Memory B cell (primary cell): ENCODE measurements around the gene ZBED6.
"Not testable (repeated sequence)": the region's sequence is repeated elsewhere in the genome, so short reads cannot be mapped to it uniquely, and the experiment has no call there.

Experiments used
- ATAC-seq: fragments of 150-1000 bp; cut with Tn5 transposase; 2 replicates; pipeline ENCODE4 v1.10.0; 2021; ENCODE audit warnings: low read depth, mild to moderate bottlenecking, moderate library complexity
- DNase-seq, 2 donors: peaks; one replicate each; pipeline ENCODE4 v3.0.0; 2022; ENCODE audit warnings: low spot score in 2 of 2
- H3K27ac Mint-ChIP-seq: one replicate; pipeline ENCODE4 v1.8.0; 2022; ENCODE audit warnings: mild to moderate bottlenecking, moderate library complexity, mixed read lengths
- H3K27me3 Mint-ChIP-seq: one replicate; pipeline ENCODE4 v1.8.0; 2022; ENCODE audit warnings: mixed read lengths
- H3K36me3 Mint-ChIP-seq: one replicate; pipeline ENCODE4 v1.8.0; 2022; ENCODE audit warnings: mild to moderate bottlenecking, mixed read lengths
- H3K4me1 Mint-ChIP-seq: one replicate; pipeline ENCODE4 v1.8.0; 2022; ENCODE audit warnings: mixed read lengths
- H3K4me3 Mint-ChIP-seq: one replicate; pipeline ENCODE4 v1.8.0; 2022; ENCODE audit warnings: mild to moderate bottlenecking, moderate library complexity, mixed read lengths
- H3K9me3 Mint-ChIP-seq: one replicate; pipeline ENCODE4 v1.8.0; 2022; ENCODE audit warnings: mixed read lengths

The ZBED6 gene

DNA sequence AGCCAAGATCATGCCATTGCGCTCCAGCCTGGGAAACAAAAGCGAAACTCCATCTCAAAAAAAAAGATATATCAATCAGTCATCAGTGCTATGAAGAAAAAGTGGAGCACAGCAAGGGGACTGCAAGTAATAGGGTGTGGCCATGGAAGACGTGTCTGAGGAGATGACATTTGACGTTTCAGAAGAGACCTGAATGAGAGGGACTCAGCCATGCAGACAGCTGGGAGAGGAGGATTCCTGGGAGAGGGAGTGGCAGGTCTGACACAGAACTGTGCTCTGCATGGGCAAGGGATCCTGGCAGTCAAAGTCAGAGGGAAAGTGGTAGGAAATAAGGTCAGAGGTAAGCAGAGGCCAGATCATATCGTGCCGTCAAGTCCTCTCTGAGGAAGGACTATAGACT is 27.2 kb upstream of the ZBED6 start:
- peaks cover 32% of the 10 kb centered on the region for H3K36me3 Mint-ChIP-seq
- no peaks in the 10 kb centered on the region for H3K9me3 Mint-ChIP-seq
- H3K4me1 Mint-ChIP-seq = peaks cover 41% of the 10 kb centered on the region
- H3K27ac Mint-ChIP-seq = peak overlapping the region; percentile 67
- ATAC-seq (no peak), DNase-seq (no peak)
- peak overlapping the region; percentile 45 for H3K4me3 Mint-ChIP-seq
- no peaks in the 10 kb centered on the region for H3K27me3 Mint-ChIP-seq

DNA sequence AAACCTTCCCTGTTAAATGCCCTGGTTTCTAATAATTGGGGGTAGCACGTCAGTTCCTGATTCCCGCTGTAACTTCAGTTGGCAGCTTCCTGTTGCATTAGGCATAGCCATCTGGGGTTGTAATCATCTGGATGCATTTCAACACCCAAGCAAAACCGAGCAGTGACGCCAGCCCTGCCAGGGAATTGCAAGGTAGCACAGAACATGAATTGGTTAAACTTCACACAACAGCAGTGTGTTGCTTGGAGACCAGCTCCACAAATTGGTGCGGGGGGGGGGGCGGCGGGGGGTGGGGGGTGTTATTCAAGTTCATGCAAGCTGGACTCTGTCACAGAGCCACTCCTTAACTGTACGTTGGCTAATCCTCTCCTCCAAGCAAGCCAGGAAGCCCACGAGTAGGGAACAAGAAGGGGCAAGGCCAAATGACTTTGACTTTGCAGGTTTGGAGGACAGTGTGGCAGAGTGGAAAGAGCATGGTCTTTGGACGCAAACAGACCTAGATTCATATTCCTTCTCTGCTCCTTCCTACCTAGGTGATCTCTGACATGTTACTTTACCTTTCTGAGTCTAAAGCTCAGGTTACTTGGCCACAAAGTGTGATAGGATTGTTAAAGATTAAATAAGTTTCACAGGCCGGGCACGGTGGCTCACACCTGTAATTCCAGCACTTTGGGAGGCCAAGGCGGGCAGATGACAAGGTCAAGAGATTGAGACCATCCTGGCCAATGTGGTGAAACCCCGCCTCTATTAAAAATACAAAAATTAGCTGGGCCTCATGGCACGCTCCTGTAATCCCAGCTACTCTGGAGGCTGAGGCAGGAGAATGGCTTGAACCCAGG is 25.7 kb upstream of the ZBED6 start:
- ATAC-seq = no peak
- no peak for DNase-seq
- Mint-ChIP-seq H3K36me3 (peaks cover 38% of the 10 kb centered on the region), H3K9me3 (no peaks in the 10 kb centered on the region), H3K27me3 (no peaks in the 10 kb centered on the region), H3K4me1 (peaks cover 31% of the 10 kb centered on the region), H3K27ac (peak overlapping the region; percentile 67), H3K4me3 (no peak overlapping the region)

DNA sequence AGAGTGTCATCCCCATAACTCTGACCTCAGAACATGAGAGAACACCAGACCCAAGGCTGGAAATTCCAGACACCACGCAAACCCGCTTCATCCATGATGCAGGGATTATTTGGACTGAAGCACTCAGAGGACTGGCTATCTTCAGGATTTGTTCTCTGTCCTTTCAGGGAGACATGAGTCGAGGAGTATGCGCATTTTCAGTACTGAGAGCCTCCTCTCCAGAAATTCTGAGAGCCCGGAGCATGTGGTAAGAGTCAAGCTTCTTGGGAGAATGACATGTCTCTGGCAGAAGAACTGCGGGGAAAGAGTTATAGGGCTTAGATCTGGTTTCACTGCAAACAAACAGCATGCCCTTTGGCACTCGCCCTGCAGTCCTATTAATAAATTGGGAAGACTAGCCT is 23.5 kb upstream of the ZBED6 start:
- DNase-seq = no peak
- no peak for ATAC-seq
- Mint-ChIP-seq H3K27ac (no peak overlapping the region), H3K9me3 (no peaks in the 10 kb centered on the region), H3K36me3 (peaks cover 46% of the 10 kb centered on the region), H3K27me3 (no peaks in the 10 kb centered on the region), H3K4me1 (peaks cover 36% of the 10 kb centered on the region), H3K4me3 (no peak overlapping the region)

DNA sequence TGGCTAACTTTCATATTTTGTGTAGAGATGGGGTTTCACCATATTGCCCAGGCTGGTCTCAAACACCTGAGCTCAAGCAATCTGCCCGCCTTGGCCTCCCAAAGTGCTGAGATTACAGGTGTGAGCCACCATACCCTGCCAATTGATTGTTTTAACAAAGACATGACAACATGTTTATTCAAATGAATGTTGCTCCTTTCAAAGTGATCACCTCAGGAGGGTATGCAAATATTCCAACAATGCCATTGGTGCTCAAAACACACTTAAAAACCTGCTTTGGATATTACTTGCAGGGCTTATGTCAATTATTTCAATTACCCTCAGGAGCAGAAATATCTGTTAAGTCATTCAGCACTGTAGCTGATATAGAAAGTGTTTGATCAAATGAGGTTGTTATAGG is 22.6 kb upstream of the ZBED6 start:
- Mint-ChIP-seq H3K27me3 (no peaks in the 10 kb centered on the region), H3K4me1 (peaks cover 34% of the 10 kb centered on the region), H3K4me3 (no peak overlapping the region), H3K36me3 (peaks cover 46% of the 10 kb centered on the region), H3K9me3 (no peaks in the 10 kb centered on the region), H3K27ac (peak overlapping the region; percentile 38)
- ATAC-seq = no peak
- DNase-seq = no peak

DNA sequence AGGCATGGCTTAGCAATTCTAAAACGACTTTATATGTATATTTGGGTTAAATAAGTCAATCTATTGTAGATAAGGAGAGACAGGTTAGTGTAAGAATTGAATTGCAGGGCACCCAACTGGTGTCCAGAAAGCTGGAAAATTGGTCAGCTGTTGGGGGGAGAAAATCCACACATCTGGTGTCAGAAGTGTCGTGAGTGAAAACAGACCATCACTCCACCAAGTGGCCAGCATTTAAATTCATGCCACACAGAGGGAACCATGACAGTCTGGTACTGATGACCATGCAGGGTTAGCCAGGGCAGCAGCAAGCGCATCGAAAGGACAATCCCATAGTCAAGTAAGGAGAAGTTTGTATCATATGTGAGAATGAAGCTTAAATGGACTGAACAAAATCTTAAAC is 18.8 kb upstream of the ZBED6 start:
- Mint-ChIP-seq H3K36me3 (peaks cover 26% of the 10 kb centered on the region), H3K4me1 (peaks cover 17% of the 10 kb centered on the region), H3K27me3 (no peaks in the 10 kb centered on the region), H3K9me3 (no peaks in the 10 kb centered on the region), H3K4me3 (no peak overlapping the region), H3K27ac (peak overlapping the region; percentile 70)
- ATAC-seq (peak; percentile 69), DNase-seq (no peak)

DNA sequence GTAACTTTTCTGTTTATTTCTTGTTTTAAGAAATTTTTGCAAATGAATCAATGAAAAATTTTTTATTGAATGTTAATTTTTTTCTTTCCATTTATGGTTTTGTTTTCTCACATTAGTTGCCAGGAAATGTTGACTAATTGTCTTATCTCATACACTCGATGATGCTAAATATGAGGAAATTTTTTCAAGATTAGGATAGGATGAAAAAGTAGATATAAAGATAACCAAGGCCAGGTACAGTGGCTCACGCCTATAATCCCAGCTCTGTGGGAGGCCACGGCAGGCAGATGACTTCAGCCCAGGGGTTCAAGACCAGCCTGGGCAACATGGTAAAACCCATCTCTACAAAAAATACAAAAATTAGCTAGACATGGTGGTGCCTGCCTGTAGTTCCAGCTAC is 17.8 kb upstream of the ZBED6 start:
- Mint-ChIP-seq H3K4me1 (peaks cover 17% of the 10 kb centered on the region), H3K36me3 (peaks cover 19% of the 10 kb centered on the region), H3K9me3 (no peaks in the 10 kb centered on the region), H3K4me3 (no peak overlapping the region), H3K27me3 (no peaks in the 10 kb centered on the region), H3K27ac (no peak overlapping the region)
- DNase-seq (no peak), ATAC-seq (no peak)

DNA sequence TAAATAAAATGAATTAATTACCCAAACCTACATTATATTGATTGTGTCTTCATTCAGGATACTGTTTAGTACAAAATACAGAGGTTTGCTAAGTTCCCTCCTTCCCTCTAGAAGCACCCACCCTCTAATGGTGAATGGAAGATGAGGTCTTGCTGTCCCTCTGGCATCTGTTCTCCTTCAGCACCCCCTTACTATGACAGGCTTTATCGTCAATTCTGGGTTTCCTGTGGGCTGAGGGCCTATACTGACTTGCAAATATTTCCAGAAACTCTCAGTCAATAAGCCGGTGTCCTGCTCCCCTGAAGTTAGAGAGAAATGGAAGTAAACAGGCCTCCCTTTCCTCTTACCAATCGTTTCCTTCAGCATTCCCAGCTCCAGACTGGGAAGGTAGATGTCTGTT is 17.3 kb upstream of the ZBED6 start:
- DNase-seq (no peak), ATAC-seq (no peak)
- H3K27ac Mint-ChIP-seq = no peak overlapping the region
- H3K36me3 Mint-ChIP-seq = peaks cover 14% of the 10 kb centered on the region
- no peaks in the 10 kb centered on the region for H3K27me3 Mint-ChIP-seq
- H3K4me1 Mint-ChIP-seq = peaks cover 14% of the 10 kb centered on the region
- no peak overlapping the region for H3K4me3 Mint-ChIP-seq
- H3K9me3 Mint-ChIP-seq = no peaks in the 10 kb centered on the region

DNA sequence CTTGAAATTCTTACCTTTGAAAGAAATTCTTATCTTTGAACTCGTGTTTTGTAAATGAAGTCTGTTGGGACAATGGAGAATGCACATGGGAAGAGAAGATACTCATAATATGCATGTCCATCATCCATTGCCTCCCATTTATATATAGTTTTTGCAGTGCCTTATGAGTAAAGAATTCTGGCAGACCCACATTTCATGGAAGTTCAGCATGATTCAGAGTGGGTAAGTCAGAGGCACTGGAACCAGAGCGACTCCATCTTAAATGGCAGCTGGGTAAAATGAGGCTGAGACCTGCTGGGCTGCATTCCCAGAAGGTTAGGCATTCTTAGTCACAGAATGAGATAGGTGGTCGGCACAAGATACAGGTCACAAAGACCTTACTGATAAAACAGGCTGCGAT is 16.6 kb upstream of the ZBED6 start:
- no peak overlapping the region for H3K4me3 Mint-ChIP-seq
- ATAC-seq = no peak

DNA sequence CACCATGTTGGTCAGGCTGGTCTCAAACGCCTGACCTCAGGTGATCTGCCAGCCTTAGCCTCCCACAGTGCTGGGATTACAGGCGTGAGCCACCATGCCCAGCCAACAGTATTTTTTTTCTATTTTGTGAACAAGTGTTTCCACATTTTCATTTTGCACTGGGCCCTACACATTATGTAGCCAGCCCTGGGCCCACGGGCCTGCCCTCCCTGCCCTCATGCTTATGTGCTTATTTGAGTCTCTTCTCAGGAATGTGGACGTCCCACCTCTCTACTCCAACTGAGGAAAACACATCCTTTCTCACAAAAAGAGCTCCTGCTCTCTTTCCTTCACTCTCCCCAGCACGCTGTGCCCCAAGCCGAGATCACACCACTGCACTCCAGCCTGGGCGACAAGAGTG is 13.5 kb upstream of the ZBED6 start:
- no peaks in the 10 kb centered on the region for H3K4me1 Mint-ChIP-seq
- no peaks in the 10 kb centered on the region for H3K27me3 Mint-ChIP-seq
- no peak for ATAC-seq

More for the DNA sequence above, 16.6 kb upstream of the ZBED6 start:
- Mint-ChIP-seq H3K4me1 (peaks cover 14% of the 10 kb centered on the region), H3K36me3 (peaks cover 13% of the 10 kb centered on the region), H3K27ac (no peak overlapping the region), H3K27me3 (no peaks in the 10 kb centered on the region), H3K9me3 (no peaks in the 10 kb centered on the region)
- no peak for DNase-seq

DNA sequence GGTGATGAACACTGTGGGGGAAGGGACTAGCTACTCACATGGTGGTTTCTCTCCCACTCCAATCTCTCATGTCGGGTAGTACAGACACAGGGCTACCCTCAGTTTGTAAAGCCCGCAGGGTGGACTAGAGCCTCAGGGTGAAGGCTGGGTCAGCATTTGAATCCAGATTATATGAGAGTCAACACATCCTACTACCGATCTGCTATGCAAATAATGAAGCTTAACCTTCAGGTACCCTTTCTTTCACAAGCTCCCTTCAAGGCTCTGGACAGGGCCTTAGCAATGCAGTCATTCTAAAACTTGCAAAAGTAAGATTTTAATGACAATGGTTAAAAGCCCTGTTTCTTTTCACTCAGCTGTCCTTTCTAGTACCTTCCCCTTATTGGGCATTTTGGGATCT is 5.5 kb upstream of the ZBED6 start:
- H3K36me3 Mint-ChIP-seq = no peaks in the 10 kb centered on the region
- H3K27me3 Mint-ChIP-seq = no peaks in the 10 kb centered on the region
- no peak overlapping the region for H3K4me3 Mint-ChIP-seq
- DNase-seq (no peak), ATAC-seq (no peak)
- no peak overlapping the region for H3K27ac Mint-ChIP-seq
- no peaks in the 10 kb centered on the region for H3K4me1 Mint-ChIP-seq
- no peaks in the 10 kb centered on the region for H3K9me3 Mint-ChIP-seq

More for the DNA sequence above, 13.5 kb upstream of the ZBED6 start:
- Mint-ChIP-seq H3K4me3 (no peak overlapping the region), H3K27ac (no peak overlapping the region), H3K9me3 (no peaks in the 10 kb centered on the region), H3K36me3 (no peaks in the 10 kb centered on the region)
- DNase-seq = no peak

DNA sequence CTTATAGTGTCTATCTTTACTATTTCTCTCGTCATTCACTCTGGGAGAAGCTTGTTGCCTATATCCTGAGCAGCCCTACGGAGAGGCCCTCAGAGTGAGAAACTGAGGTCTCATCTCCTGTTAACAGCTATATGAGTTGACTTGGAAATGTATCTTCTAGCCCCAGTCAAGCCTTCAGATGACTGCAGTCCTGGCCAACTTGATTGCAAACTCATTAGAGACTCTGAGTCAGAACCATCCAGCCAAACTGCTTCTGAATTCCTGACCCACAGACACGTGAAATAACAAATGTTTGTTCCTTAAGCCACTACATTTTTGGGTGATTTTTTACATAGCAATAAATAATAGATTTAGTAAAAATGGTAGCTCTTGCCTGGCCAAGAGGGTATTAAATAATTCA is 3.9 kb upstream of the ZBED6 start:
- no peak overlapping the region for H3K27ac Mint-ChIP-seq
- no peaks in the 10 kb centered on the region for H3K27me3 Mint-ChIP-seq
- H3K4me3 Mint-ChIP-seq = no peak overlapping the region
- peaks cover 3% of the 10 kb centered on the region for H3K36me3 Mint-ChIP-seq
- no peaks in the 10 kb centered on the region for H3K9me3 Mint-ChIP-seq
- no peak for DNase-seq
- no peak for ATAC-seq
- H3K4me1 Mint-ChIP-seq = peaks cover 4% of the 10 kb centered on the region

DNA sequence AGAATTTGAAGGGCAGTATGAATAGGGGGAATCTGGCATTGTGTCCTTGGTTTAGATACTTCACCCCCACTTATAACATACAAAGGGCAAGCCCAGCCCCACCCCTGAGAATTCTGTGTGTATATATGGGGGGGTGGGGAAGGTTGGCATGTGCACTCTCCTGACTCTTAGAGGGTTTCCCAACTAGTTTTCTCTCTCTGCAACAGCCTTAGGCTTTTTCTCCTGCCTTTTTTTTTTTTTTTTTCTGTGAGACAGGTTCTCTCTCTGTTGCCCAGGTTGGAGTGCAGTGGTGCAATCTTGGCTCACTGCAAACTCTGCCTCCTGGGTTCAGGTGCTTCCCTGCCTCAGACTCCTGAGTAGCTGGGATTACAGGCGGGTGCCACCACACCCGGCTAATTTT is 2.9 kb upstream of the ZBED6 start:
- Mint-ChIP-seq H3K4me3 (no peak overlapping the region), H3K27ac (no peak overlapping the region), H3K27me3 (no peaks in the 10 kb centered on the region), H3K4me1 (peaks cover 11% of the 10 kb centered on the region), H3K36me3 (peaks cover 6% of the 10 kb centered on the region), H3K9me3 (peaks cover 1% of the 10 kb centered on the region)
- DNase-seq = no peak
- ATAC-seq = no peak

DNA sequence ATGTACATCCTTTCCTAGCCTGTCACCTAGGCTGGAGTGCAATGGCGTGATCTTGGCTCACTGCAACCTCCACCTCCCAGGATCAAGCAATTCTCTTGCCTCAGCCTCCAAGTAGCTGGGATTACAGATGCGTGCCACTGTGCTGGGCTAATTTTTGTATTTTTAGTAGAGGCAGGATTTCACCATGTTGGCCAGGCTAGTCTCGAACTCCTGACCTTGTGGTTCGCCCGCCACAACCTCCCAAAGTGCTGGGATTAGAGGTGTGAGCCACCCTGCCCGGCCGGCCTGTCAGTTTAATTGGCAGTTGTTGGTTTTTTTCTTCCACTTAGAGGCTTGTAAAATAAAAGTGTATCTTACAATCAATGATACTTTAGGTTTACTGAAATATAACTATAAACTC is 1.9 kb upstream of the ZBED6 start:
- peaks cover 19% of the 10 kb centered on the region for H3K4me1 Mint-ChIP-seq
- DNase-seq, H3K4me3 Mint-ChIP-seq, ATAC-seq, H3K9me3 Mint-ChIP-seq, H3K27me3 Mint-ChIP-seq: not testable (repeated sequence)
- H3K36me3 Mint-ChIP-seq = peaks cover 12% of the 10 kb centered on the region
- peak overlapping the region; percentile 25 for H3K27ac Mint-ChIP-seq

DNA sequence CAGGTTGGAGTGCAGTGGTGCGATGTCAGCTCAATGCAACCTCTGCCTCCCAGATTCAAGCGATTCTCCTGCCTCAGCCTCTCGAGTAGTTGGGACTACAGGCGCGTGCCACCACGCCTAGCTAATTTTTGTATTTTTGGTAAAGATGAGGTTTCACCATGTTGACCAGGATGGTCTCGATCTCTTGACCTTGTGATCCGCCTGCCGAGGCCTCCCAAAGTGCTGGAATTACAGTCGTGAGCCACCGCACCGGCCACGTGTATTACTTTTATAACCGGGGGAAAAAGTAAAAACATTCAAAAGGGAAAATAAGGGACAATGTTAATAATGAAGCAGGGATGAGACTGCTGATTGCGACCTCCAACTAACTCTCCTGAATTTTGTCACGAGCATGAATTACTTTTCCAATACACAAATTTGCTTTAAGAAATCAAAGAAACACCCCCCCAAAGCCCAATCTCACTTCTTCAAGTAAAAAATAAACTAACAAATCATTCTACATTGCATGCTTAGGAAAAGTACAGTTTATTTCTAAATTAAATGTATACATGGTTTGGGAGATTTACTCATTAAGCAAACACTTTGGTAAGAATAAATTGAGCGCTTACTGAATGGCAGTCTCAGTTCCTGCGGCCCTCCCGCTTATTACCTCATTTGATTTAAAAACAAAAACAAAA is 521 bp upstream of the ZBED6 start:
- no peak for ATAC-seq
- DNase-seq = no peak
- Mint-ChIP-seq H3K27ac (peak overlapping the region; percentile 93), H3K36me3 (peaks cover 12% of the 10 kb centered on the region), H3K9me3 (peaks cover 2% of the 10 kb centered on the region), H3K27me3 (no peaks in the 10 kb centered on the region), H3K4me1 (peaks cover 19% of the 10 kb centered on the region), H3K4me3 (peak overlapping the region; percentile 97)

DNA sequence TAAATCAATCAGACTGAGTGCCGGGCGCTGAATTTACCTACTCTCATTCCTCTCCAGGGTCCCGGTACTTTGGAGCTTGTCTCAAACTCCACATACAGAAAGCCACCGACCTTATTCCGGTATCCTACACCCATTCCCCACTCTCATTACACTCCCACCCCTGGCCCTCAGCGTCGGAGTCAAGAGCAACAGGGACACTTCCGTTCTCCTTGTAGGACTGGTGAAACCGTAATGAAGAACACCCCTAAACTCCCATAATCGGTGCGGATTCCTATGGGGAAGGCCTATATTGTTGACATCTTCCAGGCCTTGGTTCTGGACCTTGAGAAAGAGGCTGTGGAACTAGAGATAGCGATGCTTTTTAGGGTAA is 798 bp downstream of the ZBED6 start:
- Mint-ChIP-seq H3K4me1 (peaks cover 19% of the 10 kb centered on the region), H3K36me3 (peaks cover 12% of the 10 kb centered on the region), H3K9me3 (peaks cover 2% of the 10 kb centered on the region), H3K27me3 (no peaks in the 10 kb centered on the region), H3K27ac (peak overlapping the region; percentile 93), H3K4me3 (peak overlapping the region; percentile 97)
- DNase-seq = peak in 1 of 2 donors; percentile 2
- ATAC-seq = no peak
